HepG2 (cell line): ENCODE measurements around the gene CHRD. TPM values are rescaled to one million over a fixed set of nuclear protein-coding genes. Genes with fewer than 3 reads are reported as not detected.

Source experiments
- CBX5 ChIP-seq: sonication (generic); formaldehyde crosslinking; IDR thresholded peaks from 2 replicates; pipeline ENCODE4 v1.4.0; 2020; ENCODE audit warnings: missing genetic modification reagents, borderline replicate concordance
- CEBPB ChIP-seq: IDR thresholded peaks from 2 replicates; pipeline ENCODE4 v1.6.1; 2011; ENCODE audit warnings: low read depth, low read length, improper control_type of control experiment, borderline replicate concordance
- HMG20A ChIP-seq: IDR thresholded peaks from 2 replicates; pipeline ENCODE4 v1.6.1; 2016; ENCODE audit warnings: borderline replicate concordance
- NR2F2 ChIP-seq: IDR thresholded peaks from 2 replicates; pipeline ENCODE4 v1.6.1; 2012; ENCODE audit warnings: low read depth, inconsistent platforms, borderline replicate concordance
- ZFP1 ChIP-seq: IDR thresholded peaks from 2 replicates; pipeline ENCODE4 v1.6.1; 2016
- ZNF160 ChIP-seq: sonication (generic); formaldehyde crosslinking; IDR thresholded peaks from 2 replicates; pipeline ENCODE4 v1.8.0; 2022; ENCODE audit warnings: mild to moderate bottlenecking, inconsistent platforms, missing genetic modification reagents
- ZNF430 ChIP-seq: sonication (generic); formaldehyde crosslinking; IDR thresholded peaks from 2 replicates; pipeline ENCODE4 v1.9.0; 2021; ENCODE audit warnings: mild to moderate bottlenecking, missing genetic modification reagents
- ZNF564 ChIP-seq: sonication (generic); formaldehyde crosslinking; IDR thresholded peaks from 2 replicates; pipeline ENCODE4 v1.8.1; 2023; ENCODE audit warnings: mild to moderate bottlenecking, missing genetic modification reagents
- ZNF619 ChIP-seq: sonication (generic); formaldehyde crosslinking; IDR thresholded peaks from 2 replicates; pipeline ENCODE4 v1.4.0; 2020; ENCODE audit warnings: mild to moderate bottlenecking, missing genetic modification reagents
- ZSCAN9 ChIP-seq: IDR thresholded peaks from 2 replicates; pipeline ENCODE4 v1.6.1; 2016; ENCODE audit warnings: borderline replicate concordance
- polyA plus RNA-seq, 8 experiments: library from polyadenylated mRNA; depleted of rRNA in 3 of 8; stranded (reverse) in 7 of 8; unstranded in 1 of 8; fragments of >200 nt; fragmentation: Illumina TruSeq in 4 of 8; extraction: Trizol in 4 of 8; gene quantifications; 2 replicates each; pipeline versions ENCODE4 v1.2.1 to v1.2.3, GENCODE V29; 2011 to 2016; ENCODE audit warnings: low read depth in 4 of 8, missing spikeins in 1 of 8, mixed read lengths in 1 of 8; ENCODE audit not compliant: insufficient read depth in 1 of 8
- total RNA-seq, 5 experiments: library from RNA; depleted of rRNA; stranded (reverse); fragments of >200 nt; fragmentation: Illumina TruSeq; extraction: Trizol; gene quantifications; 2 replicates each; pipeline ENCODE4 v1.2.3, GENCODE V29; 2016; ENCODE audit warnings: low read depth in 1 of 5
- TF ChIP-seq, protein P1 (sequence below): sonication (generic); formaldehyde crosslinking; conservative IDR thresholded peaks from 2 replicates; pipeline ENCODE4 v1.8.0; 2022; ENCODE audit warnings: mild to moderate bottlenecking, moderate library complexity, missing genetic modification reagents
- TF ChIP-seq, protein P2 (sequence below): sonication (generic); formaldehyde crosslinking; IDR thresholded peaks from 2 replicates; pipeline ENCODE4 v1.5.0; 2020; ENCODE audit warnings: mild to moderate bottlenecking, low read depth, missing genetic modification reagents, borderline replicate concordance
- TF ChIP-seq, protein P3 (sequence below): sonication (generic); formaldehyde crosslinking; IDR thresholded peaks from 2 replicates; pipeline ENCODE4 v1.8.0; 2022; ENCODE audit warnings: mild to moderate bottlenecking, missing genetic modification reagents, moderate library complexity
- TF ChIP-seq, protein P4 (sequence below): sonication (generic); formaldehyde crosslinking; IDR thresholded peaks from 2 replicates; pipeline ENCODE4 v1.8.1; 2023; ENCODE audit warnings: mild to moderate bottlenecking, missing genetic modification reagents

The CHRD gene
- total and polyA plus RNA-seq, 2 of the 13 experiments (the other 11 are each of a cell fraction or from before 2014, with no cell fraction given) = 22.2 to 35.2 TPM

DNA sequence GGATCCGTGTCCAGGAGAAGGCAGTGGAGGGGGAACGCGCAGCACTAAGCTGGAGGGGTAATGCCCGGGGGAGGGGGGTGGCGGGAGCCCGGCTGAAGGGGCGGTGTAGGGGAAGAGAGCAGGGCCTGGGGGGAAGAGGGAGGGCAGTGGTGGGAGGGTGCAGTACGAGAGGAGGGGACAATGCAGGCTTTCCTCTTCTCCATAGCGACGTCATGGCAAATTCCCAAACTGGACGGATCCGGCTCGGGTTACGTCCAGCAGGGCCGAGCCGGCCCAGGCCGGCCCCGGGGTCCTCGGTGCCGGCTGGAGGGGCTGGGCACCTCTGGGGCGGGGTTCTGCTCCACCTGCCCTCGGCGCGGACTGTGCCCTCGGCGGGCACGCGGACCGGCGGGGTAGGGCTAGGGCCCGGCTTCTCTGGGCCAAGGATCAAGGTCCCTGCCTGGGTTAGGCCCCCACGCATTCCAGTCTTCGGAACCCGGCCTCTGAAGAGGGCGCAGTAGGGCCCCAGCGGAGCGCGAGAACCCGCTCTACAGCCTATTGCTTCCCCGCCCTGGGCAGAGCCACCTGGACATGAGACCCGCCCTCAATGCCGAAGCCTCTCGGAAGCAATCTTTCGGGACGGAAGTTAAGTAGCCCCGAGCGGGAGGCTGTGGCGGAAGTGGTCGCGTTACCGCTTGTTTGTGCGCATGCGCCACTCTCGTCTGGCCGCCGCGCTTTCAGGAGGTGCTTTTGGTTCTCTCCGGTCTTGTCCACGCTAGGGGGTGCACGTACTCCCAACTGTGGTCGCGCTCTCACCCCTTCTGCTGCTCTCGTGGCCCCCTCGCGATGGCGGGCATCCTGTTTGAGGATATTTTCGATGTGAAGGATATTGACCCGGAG lies 16.9 kb upstream of the CHRD start (continued):
- TF ChIP-seq, protein P1, sequence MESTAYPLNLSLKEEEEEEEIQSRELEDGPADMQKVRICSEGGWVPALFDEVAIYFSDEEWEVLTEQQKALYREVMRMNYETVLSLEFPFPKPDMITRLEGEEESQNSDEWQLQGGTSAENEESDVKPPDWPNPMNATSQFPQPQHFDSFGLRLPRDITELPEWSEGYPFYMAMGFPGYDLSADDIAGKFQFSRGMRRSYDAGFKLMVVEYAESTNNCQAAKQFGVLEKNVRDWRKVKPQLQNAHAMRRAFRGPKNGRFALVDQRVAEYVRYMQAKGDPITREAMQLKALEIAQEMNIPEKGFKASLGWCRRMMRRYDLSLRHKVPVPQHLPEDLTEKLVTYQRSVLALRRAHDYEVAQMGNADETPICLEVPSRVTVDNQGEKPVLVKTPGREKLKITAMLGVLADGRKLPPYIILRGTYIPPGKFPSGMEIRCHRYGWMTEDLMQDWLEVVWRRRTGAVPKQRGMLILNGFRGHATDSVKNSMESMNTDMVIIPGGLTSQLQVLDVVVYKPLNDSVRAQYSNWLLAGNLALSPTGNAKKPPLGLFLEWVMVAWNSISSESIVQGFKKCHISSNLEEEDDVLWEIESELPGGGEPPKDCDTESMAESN (CRISPR knock-in tag) = peak; percentile 93
- TF ChIP-seq CEBPB = no peak
- TF ChIP-seq ZNF564 (CRISPR knock-in tag) = peak; percentile 74
- TF ChIP-seq ZFP1 (CRISPR knock-in tag) = peak; percentile 81
- TF ChIP-seq ZNF619 (CRISPR knock-in tag) = no peak
- TF ChIP-seq, protein P2, sequence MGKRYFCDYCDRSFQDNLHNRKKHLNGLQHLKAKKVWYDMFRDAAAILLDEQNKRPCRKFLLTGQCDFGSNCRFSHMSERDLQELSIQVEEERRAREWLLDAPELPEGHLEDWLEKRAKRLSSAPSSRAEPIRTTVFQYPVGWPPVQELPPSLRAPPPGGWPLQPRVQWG (CRISPR knock-in tag) = no peak
- TF ChIP-seq NR2F2 = peak; percentile 33; the same call in 1 of the 2 replicates
- TF ChIP-seq CBX5 = no peak; the same call in 1 of the 2 replicates
- TF ChIP-seq, protein P3, sequence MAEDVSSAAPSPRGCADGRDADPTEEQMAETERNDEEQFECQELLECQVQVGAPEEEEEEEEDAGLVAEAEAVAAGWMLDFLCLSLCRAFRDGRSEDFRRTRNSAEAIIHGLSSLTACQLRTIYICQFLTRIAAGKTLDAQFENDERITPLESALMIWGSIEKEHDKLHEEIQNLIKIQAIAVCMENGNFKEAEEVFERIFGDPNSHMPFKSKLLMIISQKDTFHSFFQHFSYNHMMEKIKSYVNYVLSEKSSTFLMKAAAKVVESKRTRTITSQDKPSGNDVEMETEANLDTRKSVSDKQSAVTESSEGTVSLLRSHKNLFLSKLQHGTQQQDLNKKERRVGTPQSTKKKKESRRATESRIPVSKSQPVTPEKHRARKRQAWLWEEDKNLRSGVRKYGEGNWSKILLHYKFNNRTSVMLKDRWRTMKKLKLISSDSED (CRISPR knock-in tag) = no peak
- no peak; the same call in 1 of the 2 replicates for TF ChIP-seq ZSCAN9 (CRISPR knock-in tag)
- no peak; the same call in 1 of the 2 replicates for TF ChIP-seq ZNF160
- TF ChIP-seq HMG20A (CRISPR knock-in tag) = peak; percentile 58; the same call in 1 of the 2 replicates
- TF ChIP-seq ZNF430 (CRISPR knock-in tag) = peak; percentile 73; the same call in 1 of the 2 replicates
- TF ChIP-seq, protein P4, sequence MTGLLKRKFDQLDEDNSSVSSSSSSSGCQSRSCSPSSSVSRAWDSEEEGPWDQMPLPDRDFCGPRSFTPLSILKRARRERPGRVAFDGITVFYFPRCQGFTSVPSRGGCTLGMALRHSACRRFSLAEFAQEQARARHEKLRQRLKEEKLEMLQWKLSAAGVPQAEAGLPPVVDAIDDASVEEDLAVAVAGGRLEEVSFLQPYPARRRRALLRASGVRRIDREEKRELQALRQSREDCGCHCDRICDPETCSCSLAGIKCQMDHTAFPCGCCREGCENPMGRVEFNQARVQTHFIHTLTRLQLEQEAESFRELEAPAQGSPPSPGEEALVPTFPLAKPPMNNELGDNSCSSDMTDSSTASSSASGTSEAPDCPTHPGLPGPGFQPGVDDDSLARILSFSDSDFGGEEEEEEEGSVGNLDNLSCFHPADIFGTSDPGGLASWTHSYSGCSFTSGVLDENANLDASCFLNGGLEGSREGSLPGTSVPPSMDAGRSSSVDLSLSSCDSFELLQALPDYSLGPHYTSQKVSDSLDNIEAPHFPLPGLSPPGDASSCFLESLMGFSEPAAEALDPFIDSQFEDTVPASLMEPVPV (CRISPR knock-in tag) = no peak
